Mesendoderm (in vitro differentiated cells): Measurements from ENCODE around the gene GRID2.

Source experiments
- DNase-seq: peaks from one replicate; pipeline ENCODE4 v3.0.0; 2013
- H2AK5ac ChIP-seq: 2 replicates; pipeline ENCODE4 v1.6.1; 2013; ENCODE audit warnings: low read length, inconsistent platforms
- H2BK120ac ChIP-seq: 2 replicates; pipeline ENCODE4 v1.6.1; 2013; ENCODE audit warnings: low read depth, mild to moderate bottlenecking, low read length, moderate library complexity, mixed read lengths
- H2BK15ac ChIP-seq: replicated peaks from 2 replicates; pipeline ENCODE4 v1.6.1; 2013; ENCODE audit warnings: low read depth, mild to moderate bottlenecking, moderate library complexity
- H2BK5ac ChIP-seq: 2 replicates; pipeline ENCODE4 v1.6.1; 2013; ENCODE audit warnings: low read length, inconsistent platforms
- H3K18ac ChIP-seq: 2 replicates; pipeline ENCODE4 v1.6.1; 2013; ENCODE audit warnings: mild to moderate bottlenecking, low read length, mixed read lengths
- H3K23ac ChIP-seq: one replicate; pipeline ENCODE4 v1.6.1; 2013; ENCODE audit warnings: low read length
- H3K27ac ChIP-seq: 2 replicates; pipeline ENCODE4 v1.5.1; 2013; ENCODE audit warnings: low read depth, mild to moderate bottlenecking, inconsistent platforms, low read length, moderate library complexity
- H3K27me3 ChIP-seq: 2 replicates; pipeline ENCODE4 v1.6.1; 2013; ENCODE audit warnings: low read length, control low read depth, mild to moderate bottlenecking, inconsistent platforms; ENCODE audit not compliant: insufficient read depth, poor library complexity
- H3K36me3 ChIP-seq: 2 replicates; pipeline ENCODE4 v1.6.1; 2013; ENCODE audit warnings: low read length, inconsistent platforms; ENCODE audit not compliant: control insufficient read depth, insufficient read depth
- H3K4ac ChIP-seq: one replicate; pipeline ENCODE4 v1.6.1; 2013; ENCODE audit warnings: low read depth, mild to moderate bottlenecking, low read length, moderate library complexity
- H3K4me1 ChIP-seq: 2 replicates; pipeline ENCODE4 v1.6.1; 2013; ENCODE audit warnings: low read depth, low read length, inconsistent platforms; ENCODE audit not compliant: control insufficient read depth
- H3K4me2 ChIP-seq: 2 replicates; pipeline ENCODE4 v1.6.1; 2013; ENCODE audit warnings: low read length
- H3K4me3 ChIP-seq: 2 replicates; pipeline ENCODE4 v1.5.1; 2013; ENCODE audit warnings: mild to moderate bottlenecking, low read length
- H3K56ac ChIP-seq: one replicate; pipeline ENCODE4 v1.6.1; 2013; ENCODE audit warnings: low read length
- H3K79me1 ChIP-seq: 2 replicates; pipeline ENCODE4 v1.6.1; 2013; ENCODE audit warnings: low read length, inconsistent platforms
- H3K79me2 ChIP-seq: 2 replicates; pipeline ENCODE4 v1.6.1; 2013; ENCODE audit warnings: mild to moderate bottlenecking, low read length; ENCODE audit not compliant: control insufficient read depth, insufficient read depth
- H3K9ac ChIP-seq: 2 replicates; pipeline ENCODE4 v1.6.1; 2013; ENCODE audit warnings: low read length, inconsistent platforms
- H4K5ac ChIP-seq: one replicate; pipeline ENCODE4 v1.6.1; 2013; ENCODE audit warnings: low read length
- H4K8ac ChIP-seq: one replicate; pipeline ENCODE4 v1.6.1; 2013; ENCODE audit warnings: low read depth, mild to moderate bottlenecking, control low read depth, low read length, moderate library complexity
- WGBS: extraction: QIAGEN DNeasy Blood & Tissue Kit; methylation state at CpG from one replicate; pipeline ENCODE4 v1.1.7; 2013; ENCODE audit warnings: low lambda C conversion rate, missing lambda C conversion rate; ENCODE audit not compliant: insufficient coverage; ENCODE audit errors: extremely low coverage; 5-methylcytosine and 5-hydroxymethylcytosine counted together

GRID2 gene

GRCh38 chr4:93029769-93030168, 726.0 kb downstream of the GRID2 start:
- no peak overlapping the region for H4K5ac ChIP-seq
- H3K4me1 ChIP-seq = no peaks in the 10 kb centered on the region
- no peak overlapping the region for H3K4ac ChIP-seq
- no CpG with 5 or more reads among the region's 1 CpG for WGBS
- H3K56ac ChIP-seq = no peak overlapping the region
- H3K23ac ChIP-seq = no peak overlapping the region
- DNase-seq = no peak
- H3K18ac ChIP-seq = no peak overlapping the region
- no peaks in the 10 kb centered on the region for H3K27me3 ChIP-seq
- no peaks in the 10 kb centered on the region for H3K79me1 ChIP-seq
- H4K8ac ChIP-seq = no peak overlapping the region
- H3K9ac ChIP-seq = no peak overlapping the region
- no peak overlapping the region for H3K4me3 ChIP-seq
- H2BK120ac ChIP-seq = no peak overlapping the region
- H3K36me3 ChIP-seq = no peaks in the 10 kb centered on the region
- no peak overlapping the region for H2BK15ac ChIP-seq
- no peak overlapping the region for H3K4me2 ChIP-seq
- no peaks in the 10 kb centered on the region for H3K79me2 ChIP-seq
- H3K27ac ChIP-seq = no peak overlapping the region
- H2BK5ac ChIP-seq = no peak overlapping the region
- no peak overlapping the region for H2AK5ac ChIP-seq

DNA sequence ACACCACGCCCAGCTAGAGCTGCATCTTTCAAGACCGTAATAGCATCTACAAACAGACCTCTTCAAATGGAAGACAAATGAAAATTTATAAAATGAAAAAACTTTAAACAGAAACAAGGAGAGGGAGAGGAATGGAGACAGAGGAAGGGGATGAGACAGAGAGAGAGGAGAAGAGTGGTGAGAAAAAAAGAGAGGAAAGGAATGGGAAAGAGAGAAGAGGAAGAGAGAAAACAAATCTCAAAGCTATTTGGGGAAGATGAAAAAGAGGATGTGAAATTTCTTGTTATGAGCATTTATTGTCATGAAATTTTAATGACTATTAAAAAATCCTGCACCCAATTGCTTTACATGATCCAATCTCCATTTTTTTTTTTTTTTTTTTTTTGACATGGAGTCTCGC, 726.9 kb downstream of the GRID2 start:
- H3K9ac ChIP-seq = no peak overlapping the region
- H3K36me3 ChIP-seq = no peaks in the 10 kb centered on the region
- H2AK5ac ChIP-seq = no peak overlapping the region
- H3K27ac ChIP-seq = no peak overlapping the region
- no peaks in the 10 kb centered on the region for H3K79me2 ChIP-seq
- H3K4me2 ChIP-seq = no peak overlapping the region
- no peak overlapping the region for H4K8ac ChIP-seq
- no peak overlapping the region for H3K18ac ChIP-seq
- H3K4me1 ChIP-seq = no peaks in the 10 kb centered on the region
- no peak overlapping the region for H2BK15ac ChIP-seq
- no peaks in the 10 kb centered on the region for H3K79me1 ChIP-seq
- no peak overlapping the region for H3K23ac ChIP-seq
- H2BK120ac ChIP-seq = no peak overlapping the region
- no peaks in the 10 kb centered on the region for H3K27me3 ChIP-seq
- H2BK5ac ChIP-seq = no peak overlapping the region
- H4K5ac ChIP-seq = no peak overlapping the region
- no peak overlapping the region for H3K4me3 ChIP-seq
- no peak for DNase-seq
- H3K56ac ChIP-seq = no peak overlapping the region
- WGBS = no CpG with 5 or more reads among the region's 3 CpGs
- H3K4ac ChIP-seq = no peak overlapping the region

DNA sequence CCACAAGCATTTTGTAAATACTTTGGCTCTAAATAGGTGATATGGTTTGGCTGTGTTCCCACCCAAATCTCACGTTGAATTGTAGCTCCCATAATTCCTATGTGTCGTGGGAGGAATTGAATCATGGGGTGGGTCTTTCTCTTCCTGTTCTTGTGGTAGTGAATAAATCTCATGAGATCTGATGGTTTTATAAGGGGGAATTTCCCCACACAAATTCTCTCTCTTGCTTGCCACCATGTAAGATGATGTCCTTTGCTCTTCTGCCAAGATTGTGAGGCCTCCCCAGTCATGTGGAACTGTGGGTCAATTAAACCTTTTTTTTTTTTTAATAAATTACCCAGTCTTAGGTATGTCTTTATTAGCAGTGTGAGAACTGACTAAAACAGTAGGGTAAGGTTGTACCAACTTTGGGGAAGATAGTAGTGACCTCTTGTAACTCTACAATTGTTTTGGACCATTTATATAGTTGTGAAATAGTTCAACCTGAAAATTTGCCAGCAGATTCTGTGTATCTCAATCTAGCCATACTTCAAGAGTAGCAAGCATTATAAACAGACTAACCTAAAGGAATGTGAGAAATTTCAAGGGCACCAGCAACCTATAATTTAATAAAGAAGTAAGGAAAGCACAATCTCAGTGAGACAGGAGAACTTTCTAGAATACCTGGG, 727.8 kb downstream of the GRID2 start:
- no peak overlapping the region for H3K18ac ChIP-seq
- H3K27ac ChIP-seq = no peak overlapping the region
- H3K79me1 ChIP-seq = no peaks in the 10 kb centered on the region
- H3K27me3 ChIP-seq = no peaks in the 10 kb centered on the region
- DNase-seq = no peak
- H2BK120ac ChIP-seq = no peak overlapping the region
- no peak overlapping the region for H4K5ac ChIP-seq
- no peak overlapping the region for H3K9ac ChIP-seq
- no peaks in the 10 kb centered on the region for H3K79me2 ChIP-seq
- H2AK5ac ChIP-seq = no peak overlapping the region
- no peak overlapping the region for H3K23ac ChIP-seq
- no peak overlapping the region for H2BK15ac ChIP-seq
- no peaks in the 10 kb centered on the region for H3K36me3 ChIP-seq
- no peak overlapping the region for H4K8ac ChIP-seq
- H3K4me2 ChIP-seq = no peak overlapping the region
- H3K4ac ChIP-seq = no peak overlapping the region
- H3K4me3 ChIP-seq = no peak overlapping the region
- no CpG with 5 or more reads among the region's 2 CpGs for WGBS
- H2BK5ac ChIP-seq = no peak overlapping the region
- no peaks in the 10 kb centered on the region for H3K4me1 ChIP-seq
- no peak overlapping the region for H3K56ac ChIP-seq

- Histone ChIP-seq H3K79me2 (no peaks in the 10 kb centered on the region), H3K79me1 (no peaks in the 10 kb centered on the region), H3K4me1 (no peaks in the 10 kb centered on the region), H4K8ac (no peak overlapping the region), H3K18ac (no peak overlapping the region), H3K56ac (no peak overlapping the region), H3K4ac (no peak overlapping the region), H3K4me2 (no peak overlapping the region), H2BK5ac (no peak overlapping the region), H2BK120ac (no peak overlapping the region), H3K27ac (no peak overlapping the region), H3K4me3 (no peak overlapping the region), H3K27me3 (no peaks in the 10 kb centered on the region), H3K9ac (no peak overlapping the region), H3K23ac (no peak overlapping the region), H2BK15ac (no peak overlapping the region), H3K36me3 (no peaks in the 10 kb centered on the region), H2AK5ac (no peak overlapping the region), H4K5ac (no peak overlapping the region)
- DNase-seq = no peak
Observed at GRCh38 chr4:93042746-93043145, 739.0 kb downstream of the GRID2 start.

- Histone ChIP-seq H3K4me2 (no peak overlapping the region), H3K18ac (no peak overlapping the region), H3K79me1 (no peaks in the 10 kb centered on the region), H3K4ac (no peak overlapping the region), H2BK120ac (no peak overlapping the region), H2BK15ac (no peak overlapping the region), H3K27ac (no peak overlapping the region), H3K4me1 (no peaks in the 10 kb centered on the region), H4K5ac (no peak overlapping the region), H3K23ac (no peak overlapping the region), H2AK5ac (no peak overlapping the region), H3K36me3 (no peaks in the 10 kb centered on the region), H3K9ac (no peak overlapping the region), H2BK5ac (no peak overlapping the region), H3K27me3 (no peaks in the 10 kb centered on the region), H3K56ac (no peak overlapping the region), H4K8ac (no peak overlapping the region), H3K79me2 (no peaks in the 10 kb centered on the region), H3K4me3 (no peak overlapping the region)
- no CpG with 5 or more reads among the region's 6 CpGs for WGBS
- no peak for DNase-seq
Observed at GRCh38 chr4:93053140-93053539, 749.4 kb downstream of the GRID2 start.

DNA sequence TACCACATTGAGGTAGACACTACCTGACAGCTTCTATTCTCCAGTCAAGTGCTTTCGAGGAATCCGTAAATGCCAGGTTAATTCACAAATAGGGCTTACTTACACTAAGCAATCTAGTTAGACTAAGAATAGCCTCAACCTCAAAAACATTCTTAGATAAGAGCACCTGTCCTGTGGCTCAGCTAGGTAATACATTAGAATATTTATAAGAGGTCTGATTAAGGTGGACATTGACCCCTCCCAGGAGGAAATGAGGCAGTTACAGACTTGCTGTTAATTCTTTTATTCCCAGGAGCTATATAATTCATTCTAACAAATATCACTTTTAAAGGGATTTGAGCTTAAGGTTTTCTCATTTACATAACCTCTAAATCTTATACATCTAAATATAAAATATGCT, 758.1 kb downstream of the GRID2 start:
- H3K18ac ChIP-seq = no peak overlapping the region
- no peak overlapping the region for H4K8ac ChIP-seq
- no peak overlapping the region for H3K4ac ChIP-seq
- H2BK15ac ChIP-seq = no peak overlapping the region
- no peak overlapping the region for H3K4me2 ChIP-seq
- no peak overlapping the region for H2AK5ac ChIP-seq
- H3K23ac ChIP-seq = no peak overlapping the region
- no peak overlapping the region for H2BK5ac ChIP-seq
- H3K9ac ChIP-seq = no peak overlapping the region
- no peaks in the 10 kb centered on the region for H3K4me1 ChIP-seq
- no peaks in the 10 kb centered on the region for H3K79me1 ChIP-seq
- H3K27ac ChIP-seq = no peak overlapping the region
- DNase-seq = no peak
- WGBS = no CpG with 5 or more reads among the region's 2 CpGs
- no peak overlapping the region for H4K5ac ChIP-seq
- H3K4me3 ChIP-seq = no peak overlapping the region
- no peak overlapping the region for H2BK120ac ChIP-seq
- no peak overlapping the region for H3K56ac ChIP-seq
- H3K27me3 ChIP-seq = no peaks in the 10 kb centered on the region
- H3K36me3 ChIP-seq = no peaks in the 10 kb centered on the region
- no peaks in the 10 kb centered on the region for H3K79me2 ChIP-seq
